HG03558 (cell line): ENCODE measurements around the gene EMP3.
"Not testable (repeated sequence)": the region's sequence is repeated elsewhere in the genome, so short reads cannot be mapped to it uniquely, and the experiment has no call there.

Source experiments
- ATAC-seq: cut with Tn5 transposase; IDR thresholded peaks from one replicate; pipeline ENCODE4 v1.9.1; 2021; ENCODE audit warnings: moderate number of reproducible peaks; ENCODE audit not compliant: unreplicated experiment; ENCODE audit errors: extremely low read depth

Gene EMP3, protein sequence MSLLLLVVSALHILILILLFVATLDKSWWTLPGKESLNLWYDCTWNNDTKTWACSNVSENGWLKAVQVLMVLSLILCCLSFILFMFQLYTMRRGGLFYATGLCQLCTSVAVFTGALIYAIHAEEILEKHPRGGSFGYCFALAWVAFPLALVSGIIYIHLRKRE

DNA sequence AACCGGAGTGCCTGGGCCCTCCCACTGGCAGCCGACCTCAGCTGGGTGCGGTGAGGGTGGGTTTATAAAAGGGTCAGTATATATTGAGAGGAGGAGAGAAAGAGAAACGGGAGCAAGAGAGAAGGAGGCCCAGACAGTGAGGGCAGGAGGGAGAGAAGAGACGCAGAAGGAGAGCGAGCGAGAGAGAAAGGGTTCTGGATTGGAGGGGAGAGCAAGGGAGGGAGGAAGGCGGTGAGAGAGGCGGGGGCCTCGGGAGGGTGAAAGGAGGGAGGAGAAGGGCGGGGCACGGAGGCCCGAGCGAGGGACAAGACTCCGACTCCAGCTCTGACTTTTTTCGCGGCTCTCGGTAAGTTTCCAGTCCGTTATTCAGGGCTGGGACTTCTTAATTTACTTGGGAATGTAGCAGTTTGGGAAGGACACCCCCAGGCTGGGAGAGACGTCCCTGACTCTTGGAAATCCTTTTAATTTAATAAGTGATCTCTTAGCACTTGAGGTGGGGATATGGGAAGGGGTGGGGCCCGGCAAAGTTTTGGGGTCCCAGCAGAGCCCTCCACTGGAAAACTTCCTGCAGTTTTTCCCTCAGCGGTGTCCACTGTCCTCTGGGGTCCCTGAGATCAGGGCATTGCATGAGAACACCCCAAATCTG is at the start of gene EMP3:
EMP3 (plus strand) TSS at position 288 of the 646 bp plus-strand sequence. CDS start 1,293 bp downstream, outside the sequence.
- no peak for ATAC-seq

DNA sequence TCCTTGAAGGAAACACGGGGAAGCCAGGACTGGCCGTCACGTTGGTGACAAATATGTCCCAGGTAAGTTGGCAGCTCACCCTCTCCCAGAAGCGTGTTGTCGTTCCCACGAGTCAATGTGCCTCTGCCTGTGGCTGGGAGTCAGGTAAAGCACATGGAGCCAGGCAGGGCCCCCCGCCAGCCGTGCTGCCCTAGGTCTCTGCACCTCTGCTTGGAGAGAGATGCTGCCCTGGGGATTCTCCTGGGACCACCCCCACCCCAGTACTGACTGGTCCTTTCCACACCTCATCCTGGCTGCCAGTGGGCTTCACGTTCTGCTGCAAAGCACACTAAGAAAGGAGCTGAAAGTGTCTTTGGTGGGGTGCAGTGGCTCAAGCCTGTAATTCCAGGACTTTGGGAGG is 45.6 kb upstream of the EMP3 start:
- no peak for ATAC-seq

DNA sequence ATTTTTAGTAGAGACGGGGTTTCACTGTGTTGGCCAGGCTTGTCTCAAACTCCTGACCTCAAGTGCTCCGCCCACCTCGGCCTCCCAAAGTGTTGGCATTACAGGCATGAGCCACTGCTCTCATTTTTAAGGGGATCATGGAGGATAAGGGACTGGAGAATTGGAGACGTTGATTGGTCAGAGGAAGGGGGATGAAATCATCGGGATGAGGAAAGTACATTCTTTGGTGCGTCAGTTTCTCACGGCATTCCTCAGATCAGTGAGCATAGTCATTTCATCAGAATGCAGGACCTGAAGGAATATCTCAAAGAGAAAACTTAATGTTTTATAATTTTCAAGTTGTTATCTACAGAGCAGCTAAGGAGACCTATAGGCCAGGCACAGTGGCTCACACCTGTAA is 41.4 kb upstream of the EMP3 start:
- no peak for ATAC-seq

DNA sequence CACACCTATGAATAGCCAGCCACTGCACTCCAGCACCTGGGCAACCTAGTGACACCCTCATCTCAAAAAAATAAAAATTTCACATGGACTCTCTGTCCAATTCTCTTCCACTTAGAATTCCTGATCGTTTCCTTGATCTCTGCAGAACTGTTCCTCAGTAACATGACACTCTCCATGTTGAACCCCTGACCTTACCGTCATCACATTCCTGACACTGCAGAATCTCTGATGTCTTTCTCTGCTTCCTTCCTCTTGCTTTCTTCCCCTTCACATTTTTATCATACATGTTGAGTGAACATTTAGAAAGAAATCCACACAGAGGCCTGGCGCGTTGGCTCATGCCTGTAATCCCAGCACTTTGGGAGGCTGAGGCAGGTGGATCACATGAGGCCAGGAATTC is 40.5 kb upstream of the EMP3 start:
- no peak for ATAC-seq

DNA sequence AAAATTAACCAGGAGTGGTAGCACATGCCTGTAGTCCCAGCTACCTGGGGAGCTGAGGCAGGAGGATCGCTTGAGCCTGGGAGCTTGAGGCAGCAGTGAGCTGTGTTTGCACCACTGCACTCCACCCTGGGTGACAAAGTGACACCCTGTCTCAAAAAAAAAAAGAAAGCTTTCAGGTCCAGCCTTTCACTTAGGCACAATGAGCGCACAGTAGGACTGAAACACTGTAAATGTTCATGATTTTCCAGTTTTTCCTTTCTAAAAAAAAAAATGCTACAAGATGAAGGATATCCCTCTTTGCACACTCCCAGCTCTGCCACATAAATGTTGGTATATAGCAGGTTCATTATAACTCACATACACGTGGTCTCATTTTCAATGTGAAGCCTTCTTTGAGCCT is 37.6 kb upstream of the EMP3 start:
- ATAC-seq = no peak

DNA sequence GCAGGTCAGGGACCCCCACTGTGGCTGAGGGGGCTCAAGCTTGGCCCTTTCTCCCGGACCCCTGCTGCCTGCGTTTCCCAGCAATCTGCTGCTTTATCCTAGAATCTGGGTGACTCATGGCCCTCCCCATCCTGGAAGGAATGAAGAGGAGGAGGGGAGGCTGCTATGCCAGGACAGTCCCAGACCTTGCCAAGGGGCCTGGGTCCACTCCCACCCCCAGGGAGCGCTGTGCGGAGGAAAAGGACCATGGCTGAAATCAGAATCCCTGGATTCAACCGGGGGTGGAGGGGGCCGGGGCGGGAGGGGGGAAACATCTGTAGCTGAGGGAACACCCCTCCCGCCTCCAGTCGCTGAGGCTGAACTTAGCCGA is 35.0 kb upstream of the EMP3 start:
- ATAC-seq = no peak

DNA sequence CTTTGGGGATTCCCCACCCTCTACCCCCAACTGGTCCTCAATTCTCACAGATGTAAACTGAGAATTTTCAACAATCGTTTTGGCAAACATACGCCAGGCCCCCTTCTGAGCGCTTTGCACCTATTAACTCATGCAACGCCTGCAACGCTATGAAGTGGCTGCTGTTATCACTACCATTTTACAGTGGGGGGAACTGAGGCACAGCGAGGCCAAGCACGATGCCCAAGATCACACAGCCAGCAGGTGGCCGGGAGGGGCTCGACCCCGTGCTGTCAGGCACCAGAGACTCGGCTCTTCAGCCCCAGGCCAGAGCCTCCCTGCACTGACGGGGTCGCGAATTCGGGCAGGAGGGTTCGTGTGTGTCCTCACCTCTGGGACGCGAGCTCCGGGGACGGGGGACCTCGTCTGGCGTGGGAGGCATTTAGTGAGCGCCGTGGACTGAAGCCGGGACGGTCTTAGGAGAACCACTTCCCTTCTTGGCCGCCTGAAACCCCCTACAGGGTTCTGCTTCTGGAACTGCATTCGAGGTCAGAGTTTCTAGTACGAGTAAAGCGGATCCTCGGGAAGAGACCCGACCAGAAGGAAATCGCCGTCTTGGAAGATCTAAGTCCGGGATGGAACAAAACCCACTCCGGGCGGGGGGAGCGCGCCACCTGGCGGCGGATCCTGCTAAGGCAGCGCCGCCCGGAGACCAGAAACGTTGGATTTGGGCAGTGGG is 34.4 kb upstream of the EMP3 start:
- ATAC-seq = no peak

DNA sequence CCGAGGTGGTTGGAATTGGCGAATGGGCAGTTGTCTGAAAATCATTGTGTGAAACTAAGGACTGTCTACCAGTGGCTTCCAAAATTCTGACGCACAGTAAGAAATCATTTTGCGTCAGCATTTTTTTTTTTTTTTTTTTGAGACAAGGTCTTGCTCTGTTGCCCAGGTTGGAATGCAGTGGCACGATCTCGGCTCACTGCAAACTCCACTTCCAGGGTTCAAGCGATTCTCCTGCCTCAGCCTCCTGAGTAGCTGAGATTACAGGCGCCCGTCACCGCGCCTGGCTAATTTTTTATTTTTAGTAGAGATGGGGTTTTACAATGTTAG is 33.9 kb upstream of the EMP3 start:
- not testable (repeated sequence) for ATAC-seq

DNA sequence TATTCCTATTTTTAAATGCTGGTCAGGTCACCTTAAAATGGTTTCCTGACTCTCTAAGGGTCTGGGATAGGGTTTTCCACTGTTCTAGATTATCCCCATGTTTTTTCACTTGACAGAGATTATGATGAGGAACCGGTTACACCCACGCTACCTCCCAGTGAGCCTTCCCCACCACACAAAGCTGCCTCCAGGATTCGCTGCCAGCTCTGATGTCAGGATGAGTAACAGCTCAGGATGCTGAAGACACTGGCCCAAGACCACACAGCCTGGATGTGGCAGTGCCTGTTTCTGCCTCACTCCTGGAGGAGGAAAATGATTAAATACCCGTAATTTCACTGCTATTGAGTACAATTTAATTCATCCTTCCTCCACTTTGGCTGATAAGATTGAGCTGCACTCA is 32.6 kb upstream of the EMP3 start:
- no peak for ATAC-seq

DNA sequence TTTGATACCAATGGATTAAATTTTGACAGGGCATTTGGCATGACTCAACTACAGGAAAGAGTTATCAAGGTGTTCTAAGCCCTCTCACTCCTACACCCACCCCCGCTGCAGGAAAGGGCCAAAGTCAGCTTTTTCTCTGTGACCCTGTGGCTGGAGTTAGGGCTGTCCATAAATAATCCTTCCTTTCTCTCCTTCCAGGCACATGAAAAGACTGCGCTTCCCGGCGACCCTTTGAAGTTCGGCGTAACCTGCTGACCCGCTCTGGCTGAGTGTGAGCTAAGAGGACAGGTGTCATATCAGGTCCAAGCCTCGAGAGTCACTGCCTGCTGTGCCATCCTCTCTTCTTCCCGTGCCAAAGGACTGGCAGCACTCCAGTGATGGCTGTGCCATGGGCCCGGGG is 29.9 kb upstream of the EMP3 start:
- ATAC-seq = no peak

DNA sequence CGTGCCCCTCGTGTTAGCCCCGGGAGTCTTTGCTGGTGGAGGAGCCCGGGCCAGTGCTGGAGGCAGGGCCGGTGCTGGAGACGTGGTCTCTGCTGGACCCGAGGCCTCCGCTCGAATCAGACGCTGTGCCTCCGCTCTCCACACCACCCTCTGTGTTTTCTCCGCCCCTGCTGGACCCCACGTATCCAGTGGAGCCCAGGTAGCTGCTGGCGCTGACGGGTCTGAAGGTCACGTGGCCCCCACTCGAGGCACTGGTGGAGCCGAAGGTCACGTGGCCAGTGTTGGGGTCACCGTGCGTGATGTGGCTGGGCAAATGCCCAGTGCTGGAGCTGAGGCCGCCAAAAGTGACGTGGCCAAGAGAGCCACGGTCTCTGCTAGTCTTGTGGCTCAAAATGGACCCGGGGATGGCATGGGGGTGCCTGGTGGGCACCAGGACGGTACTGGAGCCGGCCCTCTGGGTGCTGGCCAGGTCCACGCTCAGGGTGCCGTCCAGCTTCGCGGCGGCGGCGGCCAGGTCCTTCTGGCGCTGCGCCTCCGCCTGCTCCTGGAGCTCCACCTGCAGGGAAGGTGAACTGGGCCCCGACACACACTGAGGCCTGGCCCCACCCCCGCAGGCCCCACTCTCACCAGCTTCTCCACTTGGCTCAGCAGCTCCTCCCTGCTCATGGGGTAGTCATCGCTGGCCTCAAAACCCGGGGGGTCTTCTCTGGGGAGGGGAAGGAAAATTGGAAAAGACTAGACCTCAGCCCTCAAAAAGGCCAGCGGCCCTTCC is 28.2 kb upstream of the EMP3 start:
- ATAC-seq = no peak

DNA sequence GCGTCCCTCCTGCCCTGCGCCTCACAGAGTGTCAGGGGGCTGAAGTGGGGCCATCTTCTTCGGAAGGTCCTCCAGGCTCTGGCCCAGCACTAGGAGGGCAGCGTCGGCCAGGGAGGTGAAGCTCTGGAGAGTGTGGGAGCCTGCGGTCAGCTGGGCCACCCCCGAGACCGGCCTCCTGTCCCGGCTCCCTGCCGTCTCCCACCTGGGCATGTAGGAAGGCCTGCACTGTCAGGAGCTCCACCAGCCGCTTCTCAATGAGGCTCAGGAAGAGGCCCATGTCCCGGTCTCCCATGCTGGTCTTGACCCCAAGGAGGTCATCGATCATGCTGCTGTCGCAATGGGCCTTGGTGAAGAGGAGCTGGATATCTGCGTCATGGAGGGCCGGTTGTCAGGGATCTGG is 27.4 kb upstream of the EMP3 start:
- ATAC-seq = no peak

DNA sequence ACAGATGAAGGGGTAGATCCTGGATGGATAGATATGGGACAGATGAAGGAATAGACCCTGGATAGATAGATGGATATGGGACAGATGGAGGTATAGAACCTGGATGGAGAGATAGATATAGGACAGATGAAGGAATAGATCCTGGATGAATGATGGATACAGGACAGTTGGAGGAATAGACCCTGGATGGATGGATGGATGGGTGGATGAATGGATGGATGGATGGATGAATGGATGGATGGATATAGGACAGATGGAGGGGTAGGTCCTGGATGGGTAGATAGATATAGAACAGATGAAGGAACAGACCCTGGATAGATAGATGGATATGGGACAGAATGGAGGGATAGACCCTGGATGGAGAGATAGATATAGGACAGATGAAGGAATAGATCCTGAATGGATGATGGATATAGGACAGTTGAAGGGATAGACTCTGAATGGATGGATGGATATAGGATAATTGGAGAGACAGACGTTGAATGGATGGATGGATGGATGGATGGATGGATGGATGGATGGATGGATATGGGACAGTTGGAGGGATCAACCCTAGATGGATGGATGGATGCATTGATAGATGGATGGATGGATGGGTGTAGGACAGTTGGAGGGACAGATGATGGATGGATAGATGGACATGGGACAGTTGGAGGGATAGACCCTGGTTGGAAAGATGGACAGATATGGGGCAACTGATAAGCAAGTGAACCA is 23.3 kb upstream of the EMP3 start:
- no peak for ATAC-seq

DNA sequence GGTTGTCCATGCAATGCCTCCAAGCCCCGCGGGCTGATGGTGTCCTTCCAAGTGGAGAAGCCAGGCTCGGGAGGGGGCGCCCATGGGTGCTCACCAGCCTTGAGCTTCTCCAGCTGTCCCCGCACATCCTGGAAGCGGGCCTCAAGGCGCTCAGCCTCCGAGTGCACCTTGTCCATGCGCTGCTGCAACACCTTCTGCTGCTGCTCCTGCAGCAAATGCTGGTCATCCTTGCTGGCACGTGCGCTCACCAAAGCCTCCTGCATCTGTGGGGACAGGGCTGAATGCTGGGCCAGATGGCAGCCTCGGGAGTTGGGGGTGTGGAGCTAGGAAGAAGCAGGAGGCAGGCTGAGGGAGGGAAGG is 22.8 kb upstream of the EMP3 start:
- ATAC-seq = no peak

DNA sequence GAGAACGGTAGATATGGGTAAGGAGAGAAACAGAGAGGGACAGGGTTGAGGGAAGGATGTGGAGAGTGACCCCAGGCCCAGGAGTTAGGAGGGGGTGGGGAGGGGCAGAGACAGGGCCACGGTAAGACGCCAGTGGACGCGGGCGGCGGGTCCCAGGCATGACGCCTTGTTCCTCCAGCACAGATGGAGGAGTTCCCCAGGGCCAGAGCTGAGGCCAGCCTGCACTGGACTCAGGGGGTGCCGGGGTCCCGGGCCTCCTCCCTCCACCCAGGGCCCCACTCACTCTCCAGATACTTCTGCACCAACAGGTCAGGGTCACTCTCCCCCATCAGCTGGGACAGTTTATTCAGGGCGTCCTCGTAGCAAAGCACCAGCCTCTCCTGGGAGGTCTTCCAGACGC is 22.0 kb upstream of the EMP3 start:
- no peak for ATAC-seq

DNA sequence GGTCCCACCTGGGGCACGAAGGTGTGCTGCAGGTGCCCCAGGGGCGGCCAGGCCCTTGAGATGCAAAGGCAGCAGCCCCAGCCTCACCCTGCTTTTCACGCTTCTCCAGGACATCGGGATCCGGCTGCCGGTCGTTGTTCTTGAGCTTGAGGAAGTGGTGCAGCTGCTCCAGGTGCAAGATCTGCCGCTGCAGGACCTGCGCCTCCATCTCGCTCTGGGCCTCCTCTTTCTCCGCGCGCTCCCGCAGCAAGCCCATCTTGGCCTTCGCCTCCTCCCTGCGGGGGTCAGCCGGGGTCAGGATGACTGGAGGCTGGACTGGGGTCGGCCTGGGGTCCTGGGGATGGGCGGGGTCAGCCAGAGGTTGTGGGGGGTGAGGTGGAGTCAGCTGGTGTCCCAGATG is 21.5 kb upstream of the EMP3 start:
- no peak for ATAC-seq

DNA sequence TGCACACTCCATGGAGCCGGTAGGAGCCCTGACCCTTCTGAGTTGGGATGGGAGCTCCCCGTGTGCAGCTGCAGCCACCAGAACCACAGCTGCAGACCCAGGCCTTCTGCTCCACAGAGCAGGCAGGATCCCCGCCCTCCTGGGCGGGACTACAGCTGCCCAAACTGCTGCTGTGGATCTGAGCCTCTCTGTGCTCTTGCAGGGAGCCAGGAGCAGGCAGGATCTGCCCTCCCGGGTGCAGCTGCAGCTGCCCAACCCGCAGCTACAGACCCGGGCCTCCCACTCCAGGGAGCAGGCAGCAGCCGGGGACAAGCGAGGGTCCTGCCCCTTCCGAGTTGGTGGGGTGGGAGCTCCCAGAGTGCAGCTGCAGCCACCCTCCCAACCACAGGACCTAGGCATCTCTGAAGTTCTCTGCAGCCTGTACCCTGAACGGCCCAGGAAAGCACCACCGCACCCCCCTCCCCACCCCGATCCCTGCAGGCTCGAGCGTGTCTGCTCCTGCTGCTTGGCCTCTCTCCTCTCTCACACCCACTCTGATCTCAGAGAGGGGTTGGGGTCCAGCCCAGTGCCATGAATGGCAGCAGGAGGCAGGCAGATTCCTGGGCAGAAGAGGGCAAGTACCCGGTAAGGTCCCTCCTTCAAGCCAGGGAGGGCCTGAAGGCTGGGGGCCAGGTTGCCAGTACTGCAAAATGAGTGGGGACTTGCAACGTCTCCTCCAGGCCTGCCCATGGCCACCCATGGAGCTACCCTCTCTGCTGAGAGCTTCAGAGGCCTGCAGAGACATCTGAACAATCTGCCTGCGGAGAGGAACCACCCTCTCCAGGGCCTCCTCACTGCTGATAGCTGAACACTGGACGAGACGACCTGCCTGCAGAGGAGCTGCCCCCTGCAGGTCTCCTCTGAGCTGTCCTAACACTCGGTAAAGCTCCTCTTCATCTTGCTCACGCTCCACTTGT is 16.4 kb upstream of the EMP3 start:
- no peak for ATAC-seq

DNA sequence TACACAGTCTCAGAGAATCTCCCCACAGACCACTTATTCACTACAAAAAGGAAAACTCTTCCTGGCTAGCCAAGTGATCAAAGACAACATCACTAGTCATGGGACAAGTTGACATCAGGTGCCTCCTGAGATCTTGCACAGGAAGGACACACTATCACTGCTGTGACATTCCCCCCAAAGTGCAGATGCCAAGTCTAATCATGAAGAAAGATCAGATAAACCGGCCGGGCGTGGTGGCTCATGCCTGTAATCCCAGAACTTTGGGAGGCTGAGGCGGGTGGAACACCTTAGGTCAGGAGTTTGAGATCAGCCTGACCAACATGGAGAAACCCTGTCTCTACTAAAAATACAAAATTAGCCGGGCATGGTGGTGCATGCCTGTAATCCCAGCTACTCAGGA is 15.6 kb upstream of the EMP3 start:
- not testable (repeated sequence) for ATAC-seq

DNA sequence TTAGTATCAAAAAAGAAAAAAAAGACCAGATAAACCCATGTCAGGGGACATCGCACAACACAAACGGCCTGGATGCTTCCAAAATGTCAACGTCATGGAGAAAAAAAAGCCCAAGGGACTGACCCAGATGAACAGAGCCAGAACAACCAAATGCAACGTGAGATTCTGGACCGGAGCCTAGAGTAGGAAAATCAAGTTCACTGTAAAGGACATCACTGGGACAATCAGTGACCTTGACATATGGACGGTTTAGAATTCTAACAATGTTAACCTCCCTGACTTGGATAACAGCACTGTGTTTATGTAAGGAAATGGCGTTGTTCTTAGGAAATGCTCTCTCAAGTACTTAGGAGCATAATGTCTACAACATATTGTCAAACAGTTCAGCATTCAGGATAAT is 15.1 kb upstream of the EMP3 start:
- ATAC-seq = no peak

DNA sequence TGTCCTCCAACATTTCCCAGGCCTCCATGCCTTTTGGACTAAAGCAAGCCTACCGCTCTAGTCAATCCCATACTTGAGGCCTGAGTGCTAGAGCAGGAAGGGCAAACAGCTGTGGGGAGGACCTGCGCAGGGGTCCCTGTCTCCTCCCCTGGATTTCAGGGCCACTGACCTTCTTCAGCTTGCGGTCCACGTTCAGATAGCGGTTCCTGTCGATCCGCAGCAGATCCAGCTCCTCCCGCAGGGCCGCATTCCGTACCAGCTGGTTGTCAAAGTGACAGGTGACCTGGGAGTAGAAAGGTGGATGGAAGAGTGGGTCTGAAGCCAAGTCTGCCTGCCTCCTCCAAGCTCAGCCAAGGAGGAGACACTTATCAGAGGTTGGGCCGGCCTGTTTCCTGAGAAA is 14.0 kb upstream of the EMP3 start:
- no peak for ATAC-seq
